Right lobe of liver (tissue), 6 donors: ENCODE data around the gene GEMIN4. TPM values are rescaled to one million over a fixed set of nuclear protein-coding genes. Genes with fewer than 3 reads are reported as not detected.
"Not testable (repeated sequence)": the region's sequence is repeated elsewhere in the genome, so short reads cannot be mapped to it uniquely, and the experiment has no call there.

Experiments used
- ATAC-seq, 4 donors: fragments of 200-7000 bp; cut with Tn5 transposase; one replicate each; pipeline ENCODE4 v1.9.1; 2020; ENCODE audit warnings: mild to moderate bottlenecking in 4 of 4, moderate library complexity in 4 of 4
- DNase-seq, 3 donors: peaks; one replicate each; pipeline ENCODE4 v3.0.0-alpha.2; 2020
- H3K27ac ChIP-seq, 3 donors: fragments of 200-600 bp; one replicate each; pipeline ENCODE4 v1.8.0; 2022
- H3K27me3 ChIP-seq, 2 donors: fragments of 200-600 bp; one replicate each; pipeline ENCODE4 v1.8.0; 2022
- H3K36me3 ChIP-seq, 4 donors: fragments of 200-600 bp; sonication (generic) in 1 of 4; one replicate each; pipeline versions ENCODE4 v1.5.1 to v1.8.0; 2017 to 2022; ENCODE audit warnings: control low read depth in 1 of 4
- H3K4me1 ChIP-seq, 4 donors: fragments of 200-600 bp; sonication (generic) in 1 of 4; one replicate each; pipeline versions ENCODE4 v1.5.1 to v1.8.0; 2017 to 2022; ENCODE audit warnings: control low read depth in 1 of 4
- H3K4me3 ChIP-seq, 3 donors: fragments of 200-600 bp; one replicate each; pipeline ENCODE4 v1.8.0; 2022
- H3K9me3 ChIP-seq, 4 donors: fragments of 200-600 bp; sonication (generic) in 1 of 4; one replicate each; pipeline versions ENCODE4 v1.5.1 to v1.8.0; 2017 to 2022; ENCODE audit warnings: control low read depth in 1 of 4
- CTCF ChIP-seq, 4 donors: fragments of 200-600 bp in 3 of 4; fragments of 450-650 bp in 1 of 4; IDR thresholded peaks; one replicate each; pipeline versions ENCODE4 v1.5.1 to v1.8.0; 2016 to 2022; ENCODE audit warnings: antibody characterized with exemption in 4 of 4, mild to moderate bottlenecking in 2 of 4
- POLR2A ChIP-seq: fragments of 450-650 bp; IDR thresholded peaks from one replicate; pipeline ENCODE4 v1.6.1; 2017; ENCODE audit warnings: antibody characterized with exemption, mild to moderate bottlenecking
- WGBS: methylation state at CpG from one replicate; pipeline ENCODE4 v1.1.6; 2018; ENCODE audit warnings: low coverage, low lambda C conversion rate; ENCODE audit not compliant: insufficient coverage; ENCODE audit errors: missing lambda C conversion rate; 5-methylcytosine and 5-hydroxymethylcytosine counted together
- intact Hi-C, 2 donors: fragments of 100-400 bp; cut with DNase I; formaldehyde crosslinking; loops; one replicate each; pipeline versions ENCODE4 v1.11.2 to v1.14.1; 2022
- total RNA-seq, 6 experiments: library from RNA; depleted of rRNA in 2 of 6; stranded (reverse); fragments of >200 nt in 2 of 6; fragmentation: NEBNext Ultra II Directional in 3 of 6; extraction: Animal tissue kit (Norgen Biotek cat#: 25700) in 3 of 6; gene quantifications; one replicate each; pipeline versions ENCODE4 v1.1.0 to v1.2.4, GENCODE V29; 2016 to 2023
- donor health status: DM: no; HTN: yes; CAD: no.
- donor health status: DM: no; HTN: no; CAD: no.
- donor health status: DM: no; HTN: no; CAD: no.
- donor health status: DM: no; HTN: yes; CAD: no.
- donor health status: DM: no; HTN: yes; CAD: no.

Gene GEMIN4
- total RNA-seq, 6 experiments from 2014 or later: 7.1 to 10.1 (median 8.0) TPM

DNA sequence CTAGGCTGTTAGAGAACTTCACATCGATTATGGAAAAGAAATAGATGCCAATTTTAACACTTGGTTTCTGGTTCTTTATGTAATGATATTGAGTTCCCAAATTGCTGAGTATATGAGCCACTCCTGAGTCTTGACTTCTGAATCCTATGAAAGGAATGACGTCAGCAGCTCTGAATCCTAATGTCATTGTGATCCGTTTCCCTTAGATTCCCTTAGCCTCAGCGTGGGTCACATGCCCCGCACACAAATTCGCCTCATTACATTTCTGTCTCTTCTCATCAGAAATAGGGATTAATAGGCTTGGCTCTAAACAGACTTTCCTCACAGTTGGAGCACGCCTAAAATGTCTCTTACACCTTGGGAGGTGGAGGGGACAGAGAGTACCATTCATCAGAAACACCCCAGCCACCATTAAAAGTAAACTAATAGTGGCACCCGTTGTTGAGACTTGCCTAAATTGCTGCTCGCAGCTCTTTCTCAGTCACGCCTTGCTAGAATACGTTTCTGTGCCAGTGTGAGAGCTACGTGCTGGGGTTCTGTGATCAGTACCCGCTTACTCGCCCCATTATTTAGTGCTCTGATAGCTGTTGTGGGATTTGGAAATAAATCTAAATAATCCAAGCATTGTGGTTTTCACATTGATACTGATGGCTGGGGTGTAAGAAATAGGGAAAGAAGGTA lies 37.2 kb upstream of the GEMIN4 start:
- intact Hi-C loops: no loop called here
- H3K27ac ChIP-seq: no peak overlapping the region
- TF ChIP-seq POLR2A (no peak), CTCF (IDR thresholded peaks at IDR 0.05) (no peak)
- no peak overlapping the region for H3K4me3 ChIP-seq
- DNase-seq: no peak
- H3K36me3 ChIP-seq: peaks cover 7 to 37% (median 18%) of the 10 kb centered on the region in 4 donors
- H3K9me3 ChIP-seq: no peaks in the 10 kb centered on the region
- ATAC-seq: no peak
- H3K4me1 ChIP-seq: no peaks in the 10 kb centered on the region
- 80% methylated on average over 12 of the region's 14 CpGs for WGBS
- no peaks in the 10 kb centered on the region for H3K27me3 ChIP-seq

- DNase-seq (no peak), ATAC-seq (no peak)
- WGBS: 100% methylated on average over 1 of the region's 4 CpGs
- Histone ChIP-seq H3K27ac (no peak overlapping the region), H3K9me3 (no peaks in the 10 kb centered on the region), H3K4me1 (peaks cover 0 to 4% (median 1%) of the 10 kb centered on the region in 4 donors), H3K4me3 (no peak overlapping the region), H3K27me3 (no peaks in the 10 kb centered on the region), H3K36me3 (peaks cover 7 to 37% (median 18%) of the 10 kb centered on the region in 4 donors)
- TF ChIP-seq POLR2A: no peak
- TF ChIP-seq CTCF (IDR thresholded peaks at IDR 0.05): no peak
- intact Hi-C loops: no loop called here
Observed at GRCh38 chr17:788551-788950, 36.5 kb upstream of the GEMIN4 start.

GRCh38 chr17:787641-788221 lies 35.7 kb upstream of the GEMIN4 start:
- H3K27ac ChIP-seq: no peak overlapping the region
- no peaks in the 10 kb centered on the region for H3K27me3 ChIP-seq
- no peak for DNase-seq
- no peak for ATAC-seq
- intact Hi-C loops: no loop called here
- H3K36me3 ChIP-seq: peaks cover 7 to 37% (median 18%) of the 10 kb centered on the region in 4 donors
- TF ChIP-seq POLR2A (no peak), CTCF (IDR thresholded peaks at IDR 0.05) (no peak)
- peaks cover 0 to 11% (median 5%) of the 10 kb centered on the region in 4 donors for H3K4me1 ChIP-seq
- WGBS: 66% methylated on average over 8 of the region's 12 CpGs
- no peaks in the 10 kb centered on the region for H3K9me3 ChIP-seq
- no peak overlapping the region for H3K4me3 ChIP-seq

GRCh38 chr17:785901-786300 lies 33.8 kb upstream of the GEMIN4 start:
- 97% methylated on average over 7 of the region's 7 CpGs for WGBS
- H3K27ac ChIP-seq, H3K27me3 ChIP-seq, DNase-seq, H3K9me3 ChIP-seq, H3K4me3 ChIP-seq, ATAC-seq, intact Hi-C loops: not testable (repeated sequence)
- peaks cover 0 to 17% (median 10%) of the 10 kb centered on the region in 4 donors for H3K4me1 ChIP-seq
- H3K36me3 ChIP-seq: peaks cover 7 to 22% (median 18%) of the 10 kb centered on the region in 4 donors

- Histone ChIP-seq H3K27ac (no peak overlapping the region), H3K36me3 (peaks cover 2 to 15% (median 11%) of the 10 kb centered on the region in 4 donors), H3K27me3 (no peaks in the 10 kb centered on the region), H3K4me3 (no peak overlapping the region), H3K9me3 (no peaks in the 10 kb centered on the region), H3K4me1 (peaks cover 0 to 17% (median 10%) of the 10 kb centered on the region in 4 donors)
- ATAC-seq (no peak), DNase-seq (no peak)
- 67% methylated on average over 3 of the region's 3 CpGs for WGBS
- intact Hi-C loops: no loop called here
- TF ChIP-seq POLR2A (no peak), CTCF (IDR thresholded peaks at IDR 0.05) (no peak)
Observed at GRCh38 chr17:784143-784542, 32.1 kb upstream of the GEMIN4 start.
